Peyer's patch (tissue), 4 donors: ENCODE measurements around the gene C5AR2.
"Not testable (repeated sequence)": the region's sequence is repeated elsewhere in the genome, so short reads cannot be mapped to it uniquely, and the experiment has no call there.

ENCODE experiments used
- CTCF ChIP-seq, 6 experiments: fragments of 450-650 bp in 4 of 6; fragments of 200-600 bp in 2 of 6; sonication (generic) in 1 of 6; IDR thresholded peaks; one replicate each; pipeline ENCODE4 v1.5.1; 2017 to 2019; ENCODE audit warnings: antibody characterized with exemption in 6 of 6, mild to moderate bottlenecking in 3 of 6, moderate library complexity in 1 of 6
- POLR2A ChIP-seq, 2 donors: fragments of 450-650 bp; IDR thresholded peaks; one replicate each; pipeline ENCODE4 v1.5.1; 2017; ENCODE audit warnings: antibody characterized with exemption in 2 of 2, mild to moderate bottlenecking in 2 of 2, moderate library complexity in 2 of 2

GRCh38 chr19:47384533-47384932 lies 52.6 kb downstream of the C5AR2 start:
- not testable (repeated sequence) for TF ChIP-seq CTCF, POLR2A (IDR thresholded peaks at IDR 0.05)
